Medulla oblongata (tissue), 1 donor: Measurements from ENCODE around the gene OR5AS1.
"Not testable (repeated sequence)": the region's sequence is repeated elsewhere in the genome, so short reads cannot be mapped to it uniquely, and the experiment has no call there.

Experiments
- DNase-seq: peaks from one replicate; pipeline ENCODE4 v3.0.0-alpha.2; 2015; ENCODE audit errors: extremely low spot score

Gene OR5AS1

DNA sequence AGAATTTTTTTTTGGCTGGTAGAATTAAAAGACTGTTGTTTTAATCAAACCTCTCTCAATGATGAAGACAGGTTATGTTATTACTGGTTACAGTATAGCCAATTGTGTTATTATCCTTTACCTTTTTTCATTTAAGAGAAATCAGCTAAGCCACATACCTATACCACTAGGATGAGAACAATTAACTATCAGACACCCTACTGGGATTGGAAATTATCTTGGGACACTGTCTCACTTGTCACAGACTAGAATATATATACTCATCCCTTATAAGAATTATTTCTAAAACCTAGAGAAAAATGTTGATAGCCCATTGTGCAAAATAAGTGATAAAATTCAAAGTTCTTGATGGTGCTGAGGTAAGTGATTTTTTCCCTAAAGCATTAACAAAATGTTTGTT lies at the start of gene OR5AS1:
OR5AS1 (plus strand) TSS at position 301 of the 400 bp plus-strand sequence. CDS start 2,765 bp downstream, outside the sequence.
- DNase-seq, result no peak

DNA sequence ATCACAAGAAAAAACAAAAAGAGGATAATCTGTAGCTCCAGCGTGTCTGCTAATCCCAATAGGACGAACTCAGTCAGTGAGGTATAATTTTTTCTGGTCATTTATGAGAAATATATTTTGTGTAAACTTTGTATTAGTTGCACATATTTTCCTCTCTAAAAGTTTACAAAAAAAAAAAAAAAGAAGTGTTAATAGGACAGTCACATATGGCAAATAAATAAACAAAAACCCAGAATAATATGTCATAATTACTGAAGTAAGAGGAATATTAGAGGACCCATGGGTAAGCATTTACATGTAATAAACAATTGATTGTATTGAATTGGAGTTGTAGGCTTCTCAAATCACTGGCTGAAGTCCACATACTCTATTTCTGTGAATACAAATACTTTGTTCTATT lies 32.9 kb upstream of the OR5AS1 start, which contains the start of gene OR5F1:
OR5F1 (minus strand) TSS at position 101 of the 400 bp plus-strand sequence; CDS start at position 101, 0 bp downstream.
- DNase-seq, result no peak

DNA sequence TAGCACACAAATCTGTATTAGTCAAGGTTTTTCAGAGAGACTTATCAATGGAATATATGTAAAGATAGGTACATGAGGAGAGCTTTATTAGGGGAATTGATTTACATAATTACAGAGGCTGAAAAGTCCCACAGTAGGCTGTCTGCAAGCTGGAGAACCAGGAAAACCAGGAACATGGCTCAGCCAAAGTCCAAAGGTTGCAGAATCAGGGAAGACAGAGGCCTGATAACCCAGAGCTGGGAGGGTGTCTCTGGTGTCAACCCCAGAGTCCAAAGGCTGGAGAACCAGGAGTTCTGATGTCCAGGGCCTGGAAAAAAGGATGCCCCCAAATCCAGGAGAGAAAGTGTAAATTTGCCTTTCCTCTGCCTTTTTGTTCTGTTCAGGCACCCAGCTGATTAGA lies 16.7 kb upstream of the OR5AS1 start:
- no peak for DNase-seq

DNA sequence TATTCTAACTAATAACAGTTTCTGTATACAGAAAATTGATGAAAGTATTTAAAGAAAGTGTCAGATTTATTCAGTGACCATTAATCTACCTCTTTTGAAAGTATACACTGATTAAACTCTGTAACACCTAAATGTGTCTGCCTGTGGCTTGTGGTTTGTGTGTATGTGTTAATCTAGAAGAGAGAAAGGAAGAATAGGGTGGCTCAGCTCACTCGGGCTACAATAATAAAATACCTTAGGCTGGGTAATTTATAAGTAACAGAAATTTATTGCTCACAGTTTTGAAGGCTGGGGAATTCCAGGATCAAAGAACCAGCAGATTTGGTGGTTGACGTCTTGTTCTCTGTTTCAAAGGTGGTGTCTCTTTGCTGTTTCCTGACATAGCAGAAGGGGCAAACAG lies 13.6 kb upstream of the OR5AS1 start:
- no peak for DNase-seq

DNA sequence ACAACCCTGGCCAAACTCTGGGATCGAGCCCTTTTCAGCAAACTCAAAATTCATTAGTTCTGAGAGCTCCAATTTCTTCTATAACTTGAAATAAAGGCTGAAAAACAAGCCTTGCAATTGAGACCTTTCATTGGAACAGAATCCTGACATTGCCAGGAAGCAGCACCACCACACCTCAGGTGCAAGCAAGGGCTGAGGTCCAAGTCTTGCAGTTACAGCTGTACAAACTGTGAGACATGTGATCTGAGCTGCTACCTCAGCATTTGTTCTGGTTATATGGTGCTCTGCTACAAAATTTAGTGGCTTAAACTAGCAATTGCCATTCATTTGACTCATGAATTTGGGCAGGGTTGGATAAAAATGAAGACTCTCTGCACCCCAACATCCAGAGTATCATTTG lies 18.1 kb downstream of the OR5AS1 start:
- DNase-seq, result no peak

DNA sequence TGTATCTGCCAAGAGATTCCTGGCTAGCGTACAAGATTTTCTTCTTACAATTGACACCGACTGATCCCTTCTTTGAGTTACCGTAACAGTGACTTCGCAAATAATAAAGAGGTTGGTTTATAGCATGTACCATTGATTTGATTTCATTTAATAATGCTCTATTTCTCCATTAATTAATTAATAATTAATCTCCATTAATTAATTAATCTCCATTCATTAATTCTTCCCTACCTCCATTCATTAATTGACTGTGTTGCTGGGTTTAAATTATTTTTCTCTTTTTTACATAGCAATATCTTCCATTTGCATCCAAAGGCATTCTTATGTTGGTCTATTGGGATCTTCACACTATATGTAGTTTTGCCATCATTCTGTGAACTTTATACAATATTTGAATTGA lies 21.0 kb downstream of the OR5AS1 start:
- no peak for DNase-seq

DNA sequence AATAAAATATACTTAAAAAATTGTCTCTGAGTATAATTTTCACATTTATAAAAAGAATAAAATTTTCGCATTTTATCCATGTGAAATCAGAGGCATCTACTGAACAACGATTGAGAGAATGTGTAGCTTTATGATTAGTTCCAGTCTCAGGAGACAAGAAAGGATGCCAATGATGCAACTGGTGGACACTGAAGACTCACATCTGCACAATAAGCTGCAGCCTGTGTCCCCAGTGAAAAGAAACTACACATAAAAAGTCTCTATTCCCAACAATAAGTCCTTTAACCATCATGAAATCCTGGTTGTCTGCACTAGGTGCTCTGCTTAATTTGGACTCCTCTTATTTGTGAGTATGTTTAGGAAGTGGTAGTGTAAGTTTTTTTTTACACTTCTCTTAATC lies 22.0 kb downstream of the OR5AS1 start:
- DNase-seq, result no peak

DNA sequence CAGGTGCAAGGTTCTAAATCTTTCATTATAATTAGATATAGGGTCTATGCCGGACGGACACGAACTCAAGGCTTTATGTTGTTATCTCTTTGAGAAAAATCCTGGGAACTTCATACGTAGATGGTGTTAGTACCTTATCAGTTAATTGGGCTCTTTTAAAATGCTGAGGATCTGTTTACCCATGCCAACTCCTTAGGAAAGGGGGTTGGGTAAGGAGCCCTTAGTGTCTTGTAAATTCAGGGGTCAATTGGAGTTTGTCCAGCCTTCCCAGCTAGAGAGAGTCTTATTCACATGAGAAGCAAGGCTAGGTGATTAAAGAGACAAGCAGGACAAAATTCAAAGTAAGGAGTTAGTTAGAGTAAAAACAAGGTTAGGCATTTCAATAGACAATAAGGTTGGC lies 28.9 kb downstream of the OR5AS1 start:
- not testable (repeated sequence) for DNase-seq

DNA sequence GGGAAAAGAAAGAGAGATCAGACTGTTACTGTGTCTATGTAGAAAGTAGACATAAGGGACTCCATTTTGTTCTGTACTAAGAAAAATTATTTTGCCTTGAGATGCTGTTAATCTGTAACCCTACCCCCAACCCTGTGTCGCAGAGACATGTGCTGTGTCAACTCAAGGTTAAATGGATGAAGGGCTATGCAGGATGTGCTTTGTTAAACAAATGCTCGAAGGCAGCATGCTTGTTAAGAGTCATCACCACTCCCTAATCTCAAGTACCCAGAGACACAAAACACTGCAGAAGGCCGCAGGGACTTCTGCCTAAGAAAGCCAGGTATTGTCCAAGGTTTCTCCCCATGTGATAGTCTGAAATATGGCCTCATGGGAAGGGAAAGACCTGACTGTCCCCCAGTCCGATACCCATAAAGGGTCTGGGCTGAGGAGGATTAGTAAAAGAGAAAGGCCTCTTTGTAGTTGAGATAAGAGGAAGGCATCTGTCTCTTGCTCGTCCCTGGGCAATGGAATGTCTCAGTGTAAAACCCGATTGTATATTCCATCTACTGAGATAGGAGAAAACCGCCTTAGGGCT lies 30.3 kb downstream of the OR5AS1 start:
- DNase-seq, result not testable (repeated sequence)

DNA sequence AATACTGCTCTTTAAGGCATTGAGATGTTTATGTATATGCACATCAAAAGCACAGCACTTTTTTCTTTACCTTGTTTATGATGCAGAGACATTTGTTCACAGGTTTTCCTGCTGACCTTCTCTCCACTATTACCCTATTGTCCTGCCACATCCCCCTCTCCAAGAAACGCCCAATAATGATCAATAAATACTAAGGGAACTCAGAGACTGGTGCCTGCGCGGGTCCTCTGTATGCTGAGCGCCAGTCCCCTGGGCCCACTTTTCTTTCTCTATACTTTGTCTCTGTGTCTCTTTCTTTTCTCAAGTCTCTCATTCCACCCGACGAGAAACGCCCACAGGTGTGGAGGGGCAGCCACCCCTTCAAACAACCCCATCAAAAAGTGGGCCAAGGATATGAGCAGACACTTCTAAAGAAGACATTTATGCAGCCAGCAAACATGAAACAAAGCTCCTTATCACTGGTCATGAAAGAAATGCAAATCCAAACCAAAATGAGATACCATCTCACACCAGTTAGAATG lies 30.9 kb downstream of the OR5AS1 start:
- not testable (repeated sequence) for DNase-seq

DNA sequence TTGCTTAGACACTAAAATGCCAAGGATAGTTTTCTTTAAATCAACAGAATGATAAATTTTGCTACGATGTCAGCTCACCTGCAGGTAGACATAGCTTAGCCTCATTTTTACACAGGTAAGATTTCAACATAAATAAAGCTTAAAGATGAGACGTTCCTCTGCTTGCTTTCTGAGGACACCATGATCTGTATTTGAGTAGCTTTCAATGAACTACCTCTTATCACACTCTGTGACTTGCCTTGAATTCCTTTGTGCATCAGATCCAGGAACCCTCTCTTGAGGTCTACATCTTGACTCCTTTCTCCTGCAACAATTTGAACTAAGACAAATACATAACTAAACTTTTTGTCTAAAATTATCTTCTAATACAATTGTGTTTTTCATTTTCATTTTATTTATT lies 39.5 kb downstream of the OR5AS1 start:
- no peak for DNase-seq
